Keratinocyte (primary cell): ENCODE measurements around the gene AHCY. TPM values are rescaled to one million over a fixed set of nuclear protein-coding genes. Genes with fewer than 3 reads are reported as not detected.

Experiments
- DNase-seq: peaks from one replicate; pipeline ENCODE4 v3.0.0-alpha.2; 2011; ENCODE audit warnings: low read depth, missing footprints, low spot score
- FAIRE-seq: peaks from 2 replicates; lab custom pipeline; 2011; peaks lifted over from hg19 to GRCh38; lab: Jason Lieb, UNC
- H2AFZ ChIP-seq: 2 replicates; pipeline ENCODE4 v1.6.0; 2012; ENCODE audit warnings: low read length, control low read depth, inconsistent platforms; ENCODE audit not compliant: control insufficient read depth
- H3K27ac ChIP-seq: 2 replicates; pipeline ENCODE4 v1.5.1; 2011; ENCODE audit warnings: low read length; ENCODE audit not compliant: control insufficient read depth, insufficient read depth
- H3K27me3 ChIP-seq: 3 replicates; pipeline ENCODE4 v1.6.0; 2011; ENCODE audit warnings: low read length; ENCODE audit not compliant: control insufficient read depth, insufficient read depth; ENCODE audit errors: extremely low read depth
- H3K36me3 ChIP-seq, 2 experiments: 2 replicates in 1 of 2; 3 replicates in 1 of 2; pipeline ENCODE4 v1.5.1; 2011; ENCODE audit warnings: low read length in 2 of 2, mild to moderate bottlenecking in 1 of 2; ENCODE audit not compliant: control insufficient read depth in 2 of 2, insufficient read depth in 2 of 2; ENCODE audit errors: extremely low read depth in 1 of 2
- H3K4me1 ChIP-seq: 3 replicates; pipeline ENCODE4 v1.5.1; 2011; ENCODE audit warnings: low read length; ENCODE audit not compliant: control insufficient read depth, insufficient read depth; ENCODE audit errors: extremely low read depth
- H3K4me2 ChIP-seq: 3 replicates; pipeline ENCODE4 v1.6.0; 2011; ENCODE audit warnings: low read depth, low read length; ENCODE audit not compliant: control insufficient read depth, insufficient read depth; ENCODE audit errors: extremely low read depth
- H3K4me3 ChIP-seq, 3 experiments: fragments of 200-600 bp in 1 of 3; sonication (generic) in 1 of 3; 2 replicates in 2 of 3; 3 replicates in 1 of 3; pipeline ENCODE4 v1.5.1; 2011 to 2016; ENCODE audit warnings: low read length in 3 of 3, mild to moderate bottlenecking in 3 of 3, control low read depth in 2 of 3, inconsistent platforms in 1 of 3, low read depth in 1 of 3, mixed read lengths in 1 of 3, mixed run types in 1 of 3, moderate library complexity in 1 of 3; ENCODE audit not compliant: control insufficient read depth in 2 of 3, insufficient read depth in 2 of 3; ENCODE audit errors: extremely low read depth in 1 of 3
- H3K79me2 ChIP-seq: 2 replicates; pipeline ENCODE4 v1.6.0; 2012; ENCODE audit warnings: low read length; ENCODE audit not compliant: control insufficient read depth, insufficient read depth
- H3K9ac ChIP-seq: 3 replicates; pipeline ENCODE4 v1.6.0; 2011; ENCODE audit warnings: low read length; ENCODE audit not compliant: control insufficient read depth, insufficient read depth; ENCODE audit errors: extremely low read depth
- H3K9me1 ChIP-seq: 3 replicates; pipeline ENCODE4 v1.6.0; 2011; ENCODE audit warnings: low read length; ENCODE audit not compliant: control insufficient read depth, insufficient read depth; ENCODE audit errors: extremely low read depth
- H3K9me3 ChIP-seq: 2 replicates; pipeline ENCODE4 v1.5.1; 2012; ENCODE audit warnings: low read depth, low read length; ENCODE audit not compliant: control insufficient read depth
- H4K20me1 ChIP-seq: 3 replicates; pipeline ENCODE4 v1.6.0; 2011; ENCODE audit warnings: low read length; ENCODE audit not compliant: control insufficient read depth, insufficient read depth; ENCODE audit errors: extremely low read depth
- CTCF ChIP-seq, 3 experiments: IDR thresholded peaks in 1 of 3; conservative IDR thresholded peaks in 1 of 3; optimal IDR thresholded peaks in 1 of 3; 2 replicates in 2 of 3; 3 replicates in 1 of 3; pipeline versions ENCODE3 to v1.5.1; 2011; ENCODE audit warnings: low read length in 3 of 3, mild to moderate bottlenecking in 3 of 3, moderate library complexity in 2 of 3, control low read depth in 1 of 3, inconsistent platforms in 1 of 3; ENCODE audit not compliant: insufficient read depth in 2 of 3; ENCODE audit errors: extremely low read depth in 1 of 3
- EZH2 ChIP-seq: IDR thresholded peaks from one replicate; pipeline ENCODE4 v1.6.1; 2012; ENCODE audit warnings: inconsistent platforms, mild to moderate bottlenecking, low read length, moderate library complexity
- dilution Hi-C: fragments of 300-500 bp; cut with MboI; formaldehyde crosslinking; loops from one replicate; pipeline ENCODE4 v1.7.0; 2020; ENCODE audit warnings: low sequenced_read_pairs; ENCODE audit not compliant: extremely low pct_ligation_motif_present
- polyA plus RNA-seq, 5 experiments: library from polyadenylated mRNA; depleted of rRNA in 3 of 5; stranded (reverse) in 3 of 5; stranded (forward) in 1 of 5; unstranded in 1 of 5; fragments of >200 nt; gene quantifications; 1 replicate in 1 of 5; 2 replicates in 3 of 5; 3 replicates in 1 of 5; pipeline versions ENCODE4 v1.2.1 to v1.2.3, GENCODE V29; 2011 to 2012; ENCODE audit warnings: missing spikeins in 2 of 5, low read depth in 1 of 5, low replicate concordance in 1 of 5

Gene AHCY
- polyA plus RNA-seq, 1 donor (not counting 4 experiments of a cell fraction or from before 2014, with no cell fraction given), result 320 TPM

DNA sequence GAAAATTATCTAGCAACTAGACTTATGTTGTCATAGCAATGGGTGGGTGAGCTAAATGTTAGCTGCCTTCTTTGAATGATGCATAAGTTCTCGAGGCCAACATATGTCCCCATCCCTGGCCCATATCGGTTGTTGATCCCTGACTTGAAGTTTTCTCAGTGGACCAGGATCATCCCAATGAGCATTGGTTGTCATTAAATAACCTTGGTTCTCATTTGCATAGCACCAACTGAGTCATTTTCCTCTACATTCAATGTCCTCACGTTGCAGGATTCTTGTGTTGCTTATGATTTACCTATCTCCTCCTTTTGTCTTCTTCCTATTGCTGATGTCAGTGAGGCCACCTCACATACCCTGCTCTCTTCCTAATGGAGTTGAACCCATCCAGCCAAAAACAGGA lies 12.1 kb upstream of the AHCY start:
- peak overlapping the region; percentile 19 for H3K4me2 ChIP-seq
- peaks cover 53% of the 10 kb centered on the region for H3K4me1 ChIP-seq
- no peak overlapping the region for H2AFZ ChIP-seq
- H3K79me2 ChIP-seq, result no peaks in the 10 kb centered on the region
- no peak overlapping the region for H3K4me3 ChIP-seq
- peaks cover 2% of the 10 kb centered on the region for H3K9me3 ChIP-seq
- H3K27me3 ChIP-seq, result no peaks in the 10 kb centered on the region
- no peak for DNase-seq
- H3K27ac ChIP-seq, result peak overlapping the region; percentile 88
- H3K36me3 ChIP-seq, result no peaks in the 10 kb centered on the region
- H3K9me1 ChIP-seq, result no peaks in the 10 kb centered on the region
- dilution Hi-C loops, result no loop called here
- peak overlapping the region; percentile 40 for H3K9ac ChIP-seq
- TF ChIP-seq EZH2, result no peak
- no peak for TF ChIP-seq CTCF (optimal IDR thresholded peaks at IDR 0.05 in 1 of 3, IDR thresholded peaks at IDR 0.05 in 1 of 3, conservative IDR thresholded peaks at IDR 0.05 in 1 of 3; ENCODE audit: extremely low read depth in 1 of 3, insufficient read depth in 2 of 3, low read length in 3 of 3)
- H4K20me1 ChIP-seq, result no peaks in the 10 kb centered on the region
- peak; percentile 88 for FAIRE-seq

GRCh38 chr20:34312544-34313217 lies 9.5 kb upstream of the AHCY start:
- DNase-seq (no peak), FAIRE-seq (peak; percentile 91)
- no peak overlapping the region for H3K9ac ChIP-seq
- H3K4me3 ChIP-seq, result peak overlapping the region in 1 of 3 experiments; percentile 62
- no peaks in the 10 kb centered on the region for H3K9me1 ChIP-seq
- H3K27me3 ChIP-seq, result no peaks in the 10 kb centered on the region
- no peaks in the 10 kb centered on the region for H3K36me3 ChIP-seq
- no peaks in the 10 kb centered on the region for H4K20me1 ChIP-seq
- peak overlapping the region; percentile 79 for H2AFZ ChIP-seq
- H3K4me2 ChIP-seq, result peak overlapping the region; percentile 75
- peak; percentile 100 for TF ChIP-seq CTCF (optimal IDR thresholded peaks at IDR 0.05 in 1 of 3, IDR thresholded peaks at IDR 0.05 in 1 of 3, conservative IDR thresholded peaks at IDR 0.05 in 1 of 3; ENCODE audit: extremely low read depth in 1 of 3, insufficient read depth in 2 of 3, low read length in 3 of 3)
- no peak for TF ChIP-seq EZH2
- dilution Hi-C loops, result no loop called here
- H3K27ac ChIP-seq, result peak overlapping the region; percentile 5
- H3K4me1 ChIP-seq, result peaks cover 46% of the 10 kb centered on the region
- H3K79me2 ChIP-seq, result no peaks in the 10 kb centered on the region
- H3K9me3 ChIP-seq, result peaks cover 2% of the 10 kb centered on the region
